ENCODE results near the gene WDR46.

DNA sequence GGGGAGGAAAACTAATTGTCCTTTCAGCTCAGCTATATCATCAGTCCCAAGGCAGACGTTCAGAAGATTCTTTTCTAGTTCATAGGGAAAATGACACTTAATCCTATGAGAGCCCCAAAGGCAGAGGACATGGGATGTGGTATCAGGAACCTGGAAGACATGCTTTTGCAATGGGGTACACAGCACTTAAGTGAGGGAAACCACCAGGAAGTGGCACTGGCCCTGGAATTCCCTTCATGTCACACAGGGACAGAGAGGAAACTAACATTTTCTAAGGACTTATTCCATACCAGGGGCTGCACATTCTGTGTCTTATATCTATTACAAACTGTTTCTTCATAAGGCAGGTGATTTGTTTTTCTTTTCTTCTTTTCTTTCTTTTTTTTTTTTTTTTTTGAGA, 45.6 kb downstream of the WDR46 start:
- TF ChIP-seq ZNF274 (IDR thresholded peaks at IDR 0.05; ENCODE audit: low read depth, low read length) (no peak), SUZ12 (IDR thresholded peaks at IDR 0.05; ENCODE audit: extremely low read depth, insufficient read depth, insufficient read length) (no peak)

Measured in NT2/D1 (cell line).